Uterus (tissue), 2 donors: ENCODE results near the gene BRI3.

Experiments
- POLR2A ChIP-seq, 2 donors: fragments of 450-650 bp; IDR thresholded peaks; one replicate each; pipeline ENCODE4 v1.6.1; 2016; ENCODE audit warnings: antibody characterized with exemption in 2 of 2, mild to moderate bottlenecking in 1 of 2, moderate library complexity in 1 of 2
- TF ChIP-seq, protein P1 (sequence below), 4 experiments: fragments of 200-600 bp in 2 of 4; fragments of 450-650 bp in 2 of 4; sonication (generic) in 2 of 4; IDR thresholded peaks; one replicate each; pipeline ENCODE4 v1.5.1; 2016 to 2019; ENCODE audit warnings: antibody characterized with exemption in 4 of 4, mild to moderate bottlenecking in 2 of 4, moderate library complexity in 1 of 4

DNA sequence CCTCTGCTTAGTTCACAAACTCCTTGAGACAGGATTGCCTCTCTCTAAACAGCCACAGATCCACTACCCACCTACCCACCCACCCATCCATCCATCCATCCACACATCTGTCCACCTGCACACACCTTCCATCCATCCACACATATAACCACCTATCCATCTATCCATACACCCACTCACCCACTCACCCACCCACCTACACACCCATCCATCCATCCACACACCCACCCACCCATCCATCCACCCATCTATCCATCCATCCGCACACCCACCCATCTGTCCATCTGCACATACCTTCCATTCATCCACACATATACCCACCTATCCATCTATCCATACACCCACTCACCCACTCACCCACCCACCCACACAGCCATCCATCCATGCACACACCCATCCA, 39.1 kb upstream of the BRI3 start:
- TF ChIP-seq POLR2A (IDR thresholded peaks at IDR 0.05), result no peak
- TF ChIP-seq, protein P1, sequence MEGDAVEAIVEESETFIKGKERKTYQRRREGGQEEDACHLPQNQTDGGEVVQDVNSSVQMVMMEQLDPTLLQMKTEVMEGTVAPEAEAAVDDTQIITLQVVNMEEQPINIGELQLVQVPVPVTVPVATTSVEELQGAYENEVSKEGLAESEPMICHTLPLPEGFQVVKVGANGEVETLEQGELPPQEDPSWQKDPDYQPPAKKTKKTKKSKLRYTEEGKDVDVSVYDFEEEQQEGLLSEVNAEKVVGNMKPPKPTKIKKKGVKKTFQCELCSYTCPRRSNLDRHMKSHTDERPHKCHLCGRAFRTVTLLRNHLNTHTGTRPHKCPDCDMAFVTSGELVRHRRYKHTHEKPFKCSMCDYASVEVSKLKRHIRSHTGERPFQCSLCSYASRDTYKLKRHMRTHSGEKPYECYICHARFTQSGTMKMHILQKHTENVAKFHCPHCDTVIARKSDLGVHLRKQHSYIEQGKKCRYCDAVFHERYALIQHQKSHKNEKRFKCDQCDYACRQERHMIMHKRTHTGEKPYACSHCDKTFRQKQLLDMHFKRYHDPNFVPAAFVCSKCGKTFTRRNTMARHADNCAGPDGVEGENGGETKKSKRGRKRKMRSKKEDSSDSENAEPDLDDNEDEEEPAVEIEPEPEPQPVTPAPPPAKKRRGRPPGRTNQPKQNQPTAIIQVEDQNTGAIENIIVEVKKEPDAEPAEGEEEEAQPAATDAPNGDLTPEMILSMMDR (IDR thresholded peaks at IDR 0.05), result no peak
